Natural killer cell (primary cell): Measurements from ENCODE around the gene ZNF296. TPM values are rescaled to one million over a fixed set of nuclear protein-coding genes. Genes with fewer than 3 reads are reported as not detected.
A peak's percentile ranks its signal among the peaks of the same experiment; 100 is the strongest.

Experiments
- ATAC-seq, 3 donors: fragments of 150-1000 bp in 2 of 3; fragments of 200-7000 bp in 1 of 3; cut with Tn5 transposase; 1 replicate in 1 of 3; 2 replicates in 2 of 3; pipeline ENCODE4 v1.10.0; 2021; ENCODE audit warnings: mild to moderate bottlenecking in 2 of 3, moderate library complexity in 2 of 3
- DNase-seq, 2 donors: peaks; one replicate each; pipeline versions ENCODE4 v3.0.0 to v3.0.0-alpha.2; 2013 to 2021; ENCODE audit warnings: mixed read lengths in 1 of 2
- H3K27ac ChIP-seq: one replicate; pipeline ENCODE4 v1.5.1; 2013; ENCODE audit warnings: mild to moderate bottlenecking, low read length
- H3K27me3 ChIP-seq: one replicate; pipeline ENCODE4 v1.6.1; 2013; ENCODE audit warnings: low read length; ENCODE audit not compliant: control insufficient read depth, insufficient read depth
- H3K36me3 ChIP-seq: one replicate; pipeline ENCODE4 v1.6.1; 2013; ENCODE audit warnings: low read length; ENCODE audit not compliant: control insufficient read depth, insufficient read depth
- H3K4me1 ChIP-seq: one replicate; pipeline ENCODE4 v1.6.1; 2013; ENCODE audit warnings: low read length; ENCODE audit not compliant: control insufficient read depth, insufficient read depth
- H3K4me3 ChIP-seq: one replicate; pipeline ENCODE4 v1.5.1; 2013; ENCODE audit warnings: low read length
- H3K9me3 ChIP-seq: one replicate; pipeline ENCODE4 v1.6.1; 2013; ENCODE audit warnings: low read length; ENCODE audit not compliant: control insufficient read depth, insufficient read depth
- H3K27ac Mint-ChIP-seq, 2 donors: one replicate each; pipeline ENCODE4 v1.8.0; 2022; ENCODE audit warnings: mild to moderate bottlenecking in 2 of 2, mixed read lengths in 2 of 2, moderate library complexity in 1 of 2
- H3K27me3 Mint-ChIP-seq, 2 donors: one replicate each; pipeline ENCODE4 v1.8.0; 2022; ENCODE audit warnings: low read depth in 2 of 2, mixed read lengths in 2 of 2
- H3K36me3 Mint-ChIP-seq: one replicate; pipeline ENCODE4 v1.8.0; 2022; ENCODE audit warnings: mixed read lengths
- H3K4me1 Mint-ChIP-seq, 2 donors: one replicate each; pipeline ENCODE4 v1.8.0; 2022; ENCODE audit warnings: mixed read lengths in 2 of 2
- H3K4me3 Mint-ChIP-seq: one replicate; pipeline ENCODE4 v1.8.0; 2022; ENCODE audit warnings: mild to moderate bottlenecking, moderate library complexity, mixed read lengths
- H3K9me3 Mint-ChIP-seq, 2 donors: one replicate each; pipeline ENCODE4 v1.8.0; 2022; ENCODE audit warnings: mixed read lengths in 2 of 2
- WGBS: methylation state at CpG from one replicate; pipeline ENCODE4 v1.1.7; 2013; ENCODE audit warnings: missing lambda C conversion rate; ENCODE audit not compliant: insufficient coverage; 5-methylcytosine and 5-hydroxymethylcytosine counted together
- intact Hi-C: fragments of 100-400 bp; cut with micrococcal nuclease; formaldehyde crosslinking; loops from one replicate; pipeline ENCODE4 v1.14.2; 2022
- total RNA-seq, 4 donors: library from RNA; stranded (reverse); fragments of 120-200 nt in 1 of 4; gene quantifications; one replicate each; pipeline versions ENCODE4 v1.2.3 to v1.2.4, GENCODE V29; 2013 to 2022
- TF ChIP-seq, protein P1 (sequence below): fragments of 200-600 bp; IDR thresholded peaks from one replicate; pipeline ENCODE4 v1.8.0; 2022; ENCODE audit warnings: antibody characterized with exemption

ZNF296 gene
- total RNA-seq, 3 donors from 2014 or later (not counting 1 experiment from before 2014, with no cell fraction given): 5.1 to 8.0 (median 8.0) TPM

DNA sequence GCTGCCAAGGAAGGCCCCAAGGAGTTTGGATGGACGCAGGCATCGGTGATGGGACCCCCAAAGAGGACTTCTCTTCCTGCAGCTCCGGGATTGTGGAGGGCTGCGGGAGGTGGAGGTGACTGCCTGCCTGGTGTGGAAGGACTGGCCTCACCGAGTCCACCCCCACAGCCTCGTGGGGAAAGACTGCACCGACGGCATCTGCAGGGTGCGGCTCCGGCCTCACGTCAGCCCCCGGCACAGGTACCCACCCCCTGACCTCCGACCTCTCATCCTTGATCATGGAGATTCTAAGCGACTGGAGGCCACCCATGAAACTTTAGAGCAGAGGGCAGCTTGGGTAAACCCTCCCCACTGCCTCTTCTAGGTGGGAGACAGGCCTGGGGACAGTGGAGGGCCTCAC, 54.3 kb downstream of the ZNF296 start:
- H3K27me3 ChIP-seq: no peaks in the 10 kb centered on the region
- Mint-ChIP-seq H3K4me3 (no peak overlapping the region), H3K27me3 (no peaks in the 10 kb centered on the region), H3K4me1 (peaks cover 0 to 2% of the 10 kb centered on the region in 2 donors), H3K36me3 (no peaks in the 10 kb centered on the region), H3K9me3 (no peaks in the 10 kb centered on the region), H3K27ac (peak overlapping the region; percentile 38 to 57)
- peaks cover 3% of the 10 kb centered on the region for H3K4me1 ChIP-seq
- ATAC-seq (peak in 2 of 3 donors; percentile 7 to 14), DNase-seq (peak in 1 of 2 donors; percentile 31)
- peaks cover 16% of the 10 kb centered on the region for H3K36me3 ChIP-seq
- H3K9me3 ChIP-seq: no peaks in the 10 kb centered on the region
- H3K27ac ChIP-seq: no peak overlapping the region
- TF ChIP-seq, protein P1, sequence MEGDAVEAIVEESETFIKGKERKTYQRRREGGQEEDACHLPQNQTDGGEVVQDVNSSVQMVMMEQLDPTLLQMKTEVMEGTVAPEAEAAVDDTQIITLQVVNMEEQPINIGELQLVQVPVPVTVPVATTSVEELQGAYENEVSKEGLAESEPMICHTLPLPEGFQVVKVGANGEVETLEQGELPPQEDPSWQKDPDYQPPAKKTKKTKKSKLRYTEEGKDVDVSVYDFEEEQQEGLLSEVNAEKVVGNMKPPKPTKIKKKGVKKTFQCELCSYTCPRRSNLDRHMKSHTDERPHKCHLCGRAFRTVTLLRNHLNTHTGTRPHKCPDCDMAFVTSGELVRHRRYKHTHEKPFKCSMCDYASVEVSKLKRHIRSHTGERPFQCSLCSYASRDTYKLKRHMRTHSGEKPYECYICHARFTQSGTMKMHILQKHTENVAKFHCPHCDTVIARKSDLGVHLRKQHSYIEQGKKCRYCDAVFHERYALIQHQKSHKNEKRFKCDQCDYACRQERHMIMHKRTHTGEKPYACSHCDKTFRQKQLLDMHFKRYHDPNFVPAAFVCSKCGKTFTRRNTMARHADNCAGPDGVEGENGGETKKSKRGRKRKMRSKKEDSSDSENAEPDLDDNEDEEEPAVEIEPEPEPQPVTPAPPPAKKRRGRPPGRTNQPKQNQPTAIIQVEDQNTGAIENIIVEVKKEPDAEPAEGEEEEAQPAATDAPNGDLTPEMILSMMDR: no peak
- H3K4me3 ChIP-seq: no peak overlapping the region
- intact Hi-C loops: no loop called here
- WGBS: 95% methylated on average over 14 of the region's 14 CpGs

Other genes with a start within 250 kb of the ZNF296 start
- gene NECTIN2, start 230.2 kb downstream of the ZNF296 start, total RNA-seq: 10 to 100 TPM in 1 of 3 donors, 1 to 10 TPM in 2; 1.6 to 10.3 (median 2.7) TPM
- 10 to 100 TPM; 22.4 to 29.1 (median 23.5) TPM for gene TOMM40, start 185.2 kb downstream of the ZNF296 start, total RNA-seq
- gene APOE, start 170.7 kb downstream of the ZNF296 start, total RNA-seq: 1 to 10 TPM in 2 of 3 donors, under 1 TPM in 1; 0.45 to 2.7 (median 1.3) TPM
- not detected for gene APOC1, start 161.9 kb downstream of the ZNF296 start, total RNA-seq
- gene APOC4, start 134.2 kb downstream of the ZNF296 start, total RNA-seq: not detected
- gene APOC2, start 130.4 kb downstream of the ZNF296 start, total RNA-seq: not detected
- gene CLPTM1, start 121.1 kb downstream of the ZNF296 start, total RNA-seq: 100 to 1,000 TPM in 2 of 3 donors, 10 to 100 TPM in 1; 97.1 to 125 (median 120) TPM
- 100 to 1,000 TPM in 2 of 3 donors, 10 to 100 TPM in 1; 92.4 to 119 (median 105) TPM for gene RELB, start 75.0 kb downstream of the ZNF296 start, total RNA-seq
- 100 to 1,000 TPM; 142 to 160 (median 146) TPM for gene CLASRP, start 37.4 kb downstream of the ZNF296 start, total RNA-seq
- 10 to 100 TPM; 27.7 to 28.7 (median 27.9) TPM for gene GEMIN7, start 2.8 kb upstream of the ZNF296 start, total RNA-seq
- gene PPP1R37, start 16.7 kb upstream of the ZNF296 start, total RNA-seq: 10 to 100 TPM; 23.8 to 29.3 (median 25.0) TPM
- under 1 TPM; 0.55 to 1.00 (median 0.66) TPM for gene NKPD1, start 84.5 kb upstream of the ZNF296 start, total RNA-seq
- 10 to 100 TPM; 38.0 to 47.0 (median 45.2) TPM for gene TRAPPC6A, start 101.8 kb upstream of the ZNF296 start, total RNA-seq
- gene BLOC1S3, start 102.3 kb upstream of the ZNF296 start, total RNA-seq: 10 to 100 TPM; 20.9 to 26.3 (median 21.8) TPM
- under 1 TPM in 2 of 3 donors, not detected in 1; 0.16 to 0.23 TPM for gene EXOC3L2, start 168.9 kb upstream of the ZNF296 start, total RNA-seq
- 10 to 100 TPM; 50.4 to 53.6 (median 51.4) TPM for gene MARK4, start 174.8 kb upstream of the ZNF296 start, total RNA-seq
- not detected for gene CKM, start 246.4 kb upstream of the ZNF296 start, total RNA-seq